ENCODE data around the gene YY1. TPM values are rescaled to one million over a fixed set of nuclear protein-coding genes. Genes with fewer than 3 reads are reported as not detected.

The YY1 gene
- total RNA-seq, 5 donors from 2014 or later (not counting 1 experiment from before 2014, with no cell fraction given), result 67.5 to 86.5 (median 74.2) TPM

DNA sequence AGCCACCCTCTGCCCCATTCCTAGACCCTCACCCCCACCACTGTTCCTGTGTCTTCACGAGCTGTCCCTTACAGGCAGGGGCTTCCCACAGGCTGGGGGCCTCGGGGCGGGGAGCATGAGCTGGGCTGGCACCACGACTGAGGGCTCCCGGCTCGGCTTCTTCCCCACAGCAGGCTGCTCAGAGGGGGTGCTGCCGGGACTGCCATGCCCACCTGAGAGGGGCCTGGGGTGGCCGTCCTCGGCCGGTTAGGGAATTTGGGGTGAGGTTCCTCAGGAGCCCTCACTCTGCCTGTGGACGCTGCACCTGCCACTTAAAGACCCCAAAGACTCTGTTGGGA is 91.0 kb downstream of the YY1 start:
- ChIA-PET CTCF (no interaction called here), POLR2A (no interaction called here)
- Mint-ChIP-seq H3K36me3 (no peaks in the 10 kb centered on the region), H3K9me3 (no peaks in the 10 kb centered on the region), H3K27ac (no peak overlapping the region), H3K27me3 (no peaks in the 10 kb centered on the region), H3K4me1 (no peaks in the 10 kb centered on the region), H3K4me3 (no peak overlapping the region)
- no peaks in the 10 kb centered on the region for H3K27me3 ChIP-seq (replicated peaks in 1 of 2; ENCODE audit: control insufficient read depth in 2 of 2, extremely low read depth in 1 of 2, insufficient read depth in 2 of 2, low read length in 1 of 2)
- ATAC-seq (replicated peaks in 1 of 4) (no peak), DNase-seq (no peak)
- H3K4me3 ChIP-seq (ENCODE audit: control insufficient read depth in 1 of 2, extremely low read depth in 1 of 2, low read length in 1 of 2), result no peak overlapping the region
- 91% methylated on average over 6 of the region's 11 CpGs for WGBS (ENCODE audit: insufficient coverage)
- H3K36me3 ChIP-seq (ENCODE audit: control insufficient read depth in 2 of 2, extremely low read depth in 1 of 2, insufficient read depth in 1 of 2, low read length in 1 of 2), result peaks cover 0 to 4% of the 10 kb centered on the region in 2 donors
- H3K9me3 ChIP-seq, result no peaks in the 10 kb centered on the region
- no peak overlapping the region for H3K27ac ChIP-seq (ENCODE audit: low read length)
- H3K4me1 ChIP-seq (ENCODE audit: control insufficient read depth in 1 of 2, extremely low read depth in 1 of 2, insufficient read depth in 2 of 2, low read length in 2 of 2), result no peaks in the 10 kb centered on the region

DNA sequence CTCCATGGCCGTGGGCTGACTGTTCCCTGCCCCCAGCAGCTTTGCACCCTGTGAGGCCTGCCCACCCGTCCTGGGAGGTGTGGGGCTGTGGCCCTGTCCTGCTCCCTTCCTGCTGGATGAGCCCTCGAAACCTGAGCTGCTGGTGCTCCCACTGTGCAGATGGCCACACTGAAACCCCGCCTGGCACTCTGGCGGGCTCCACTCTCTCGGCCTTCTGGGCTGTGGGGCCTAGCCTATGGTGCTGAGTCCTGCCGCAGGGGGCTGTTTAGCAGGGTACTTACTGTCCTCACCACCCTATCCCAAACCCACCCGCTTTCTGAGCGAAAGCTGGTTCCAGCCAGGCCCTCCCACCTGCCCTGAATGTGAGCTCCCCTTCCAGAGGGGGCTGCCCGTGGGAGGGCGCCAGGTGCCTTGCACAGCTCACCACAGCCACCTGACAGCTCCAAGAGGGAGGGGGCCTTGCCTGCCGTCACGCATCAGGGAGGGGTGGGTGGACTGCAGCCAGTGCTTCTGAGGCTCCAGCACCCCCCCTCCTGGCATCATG is 91.5 kb downstream of the YY1 start:
- no peaks in the 10 kb centered on the region for H3K4me1 ChIP-seq (ENCODE audit: control insufficient read depth in 1 of 2, extremely low read depth in 1 of 2, insufficient read depth in 2 of 2, low read length in 2 of 2)
- H3K27ac ChIP-seq (ENCODE audit: low read length), result no peak overlapping the region
- Mint-ChIP-seq H3K36me3 (no peaks in the 10 kb centered on the region), H3K27me3 (no peaks in the 10 kb centered on the region), H3K4me1 (no peaks in the 10 kb centered on the region), H3K27ac (no peak overlapping the region), H3K4me3 (no peak overlapping the region), H3K9me3 (no peaks in the 10 kb centered on the region)
- ATAC-seq (replicated peaks in 1 of 4), result no peak
- ChIA-PET POLR2A (no interaction called here), CTCF (interaction anchor here in 1 of 2 donors (0.6 kb wide), 1 partner anchor 135 kb away, joined by 4 read pairs; no protein-coding TSS in a partner anchor)
- WGBS (ENCODE audit: insufficient coverage), result 77% methylated on average over 6 of the region's 13 CpGs
- H3K9me3 ChIP-seq, result no peaks in the 10 kb centered on the region
- no peak overlapping the region for H3K4me3 ChIP-seq (ENCODE audit: control insufficient read depth in 1 of 2, extremely low read depth in 1 of 2, low read length in 1 of 2)
- no peak for DNase-seq
- no peaks in the 10 kb centered on the region for H3K27me3 ChIP-seq (replicated peaks in 1 of 2; ENCODE audit: control insufficient read depth in 2 of 2, extremely low read depth in 1 of 2, insufficient read depth in 2 of 2, low read length in 1 of 2)
- peaks cover 0 to 6% of the 10 kb centered on the region in 2 donors for H3K36me3 ChIP-seq (ENCODE audit: control insufficient read depth in 2 of 2, extremely low read depth in 1 of 2, insufficient read depth in 1 of 2, low read length in 1 of 2)

DNA sequence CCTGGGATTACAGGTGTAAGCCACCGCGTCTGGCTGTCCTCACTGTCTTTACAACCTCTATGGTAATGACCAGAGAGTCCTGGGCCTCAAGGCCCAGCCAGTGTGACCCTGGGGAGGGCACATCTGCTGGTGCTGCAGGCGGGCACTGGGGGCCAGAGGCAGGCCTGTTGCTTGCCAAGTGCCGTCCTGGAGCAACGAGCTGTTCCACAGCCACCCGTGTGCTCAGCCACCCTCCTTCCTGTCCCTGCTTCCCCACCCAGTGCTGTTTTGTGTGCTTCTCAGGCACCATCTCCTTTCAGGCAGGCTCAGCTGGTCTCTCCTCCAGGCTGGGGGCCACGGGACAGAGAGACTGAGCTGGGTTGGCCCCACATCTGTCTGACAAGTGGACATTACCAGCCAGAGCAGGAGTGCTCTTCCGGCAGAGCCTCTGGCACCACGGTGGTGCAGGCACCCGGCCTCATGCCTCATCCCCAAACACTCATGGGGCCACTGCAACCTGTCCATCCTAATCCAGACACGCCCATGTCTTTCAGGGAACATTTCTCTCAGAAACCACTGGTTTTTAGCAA is 93.2 kb downstream of the YY1 start:
- Histone ChIP-seq H3K9me3 (no peaks in the 10 kb centered on the region), H3K36me3 (ENCODE audit: control insufficient read depth in 2 of 2, extremely low read depth in 1 of 2, insufficient read depth in 1 of 2, low read length in 1 of 2) (peaks cover 0 to 17% of the 10 kb centered on the region in 2 donors), H3K4me1 (ENCODE audit: control insufficient read depth in 1 of 2, extremely low read depth in 1 of 2, insufficient read depth in 2 of 2, low read length in 2 of 2) (no peaks in the 10 kb centered on the region), H3K27me3 (replicated peaks in 1 of 2; ENCODE audit: control insufficient read depth in 2 of 2, extremely low read depth in 1 of 2, insufficient read depth in 2 of 2, low read length in 1 of 2) (no peaks in the 10 kb centered on the region), H3K4me3 (ENCODE audit: control insufficient read depth in 1 of 2, extremely low read depth in 1 of 2, low read length in 1 of 2) (no peak overlapping the region), H3K27ac (ENCODE audit: low read length) (no peak overlapping the region)
- POLR2A ChIA-PET, result no interaction called here
- WGBS (ENCODE audit: insufficient coverage), result 89% methylated on average over 10 of the region's 11 CpGs
- no peak overlapping the region for H3K27ac Mint-ChIP-seq
- peaks cover 10% of the 10 kb centered on the region for H3K36me3 Mint-ChIP-seq
- no peaks in the 10 kb centered on the region for H3K4me1 Mint-ChIP-seq
- ATAC-seq (replicated peaks in 1 of 4), result no peak
- H3K9me3 Mint-ChIP-seq, result no peaks in the 10 kb centered on the region
- no peak overlapping the region for H3K4me3 Mint-ChIP-seq
- CTCF ChIA-PET, result interaction anchor here in 1 of 2 donors (0.6 kb wide), 1 partner anchor 1340 kb away, joined by 4 read pairs; no protein-coding TSS in a partner anchor
- H3K27me3 Mint-ChIP-seq, result no peaks in the 10 kb centered on the region
- DNase-seq, result no peak

Other genes with a start within 250 kb of the YY1 start
- 1,000 to 10,000 TPM; 1,049 to 1,157 (median 1,125) TPM for gene EVL, start 173.7 kb upstream of the YY1 start, total RNA-seq
- under 1 TPM in 4 of 5 donors, not detected in 1; 0.19 to 0.79 (median 0.49) TPM for gene DEGS2, start 79.5 kb upstream of the YY1 start, total RNA-seq
- gene SLC25A29, start 67.3 kb downstream of the YY1 start, total RNA-seq, result 10 to 100 TPM in 4 of 5 donors, 1 to 10 TPM in 1; 4.7 to 74.1 (median 33.4) TPM
- gene SLC25A47, start 84.2 kb downstream of the YY1 start, total RNA-seq, result under 1 TPM in 1 of 5 donors, not detected in 4; 0.16 TPM
- gene WDR25, start 137.3 kb downstream of the YY1 start, total RNA-seq, result 1 to 10 TPM; 5.7 to 9.7 (median 7.2) TPM